Measurements from ENCODE around the gene CD84. TPM values are rescaled to one million over a fixed set of nuclear protein-coding genes. Genes with fewer than 3 reads are reported as not detected.
A peak's percentile ranks its signal among the peaks of the same experiment; 100 is the strongest.

Gene CD84
- total and polyA plus RNA-seq, 3 experiments from 2014 or later = 25.1 to 58.1 (median 27.6) TPM

DNA sequence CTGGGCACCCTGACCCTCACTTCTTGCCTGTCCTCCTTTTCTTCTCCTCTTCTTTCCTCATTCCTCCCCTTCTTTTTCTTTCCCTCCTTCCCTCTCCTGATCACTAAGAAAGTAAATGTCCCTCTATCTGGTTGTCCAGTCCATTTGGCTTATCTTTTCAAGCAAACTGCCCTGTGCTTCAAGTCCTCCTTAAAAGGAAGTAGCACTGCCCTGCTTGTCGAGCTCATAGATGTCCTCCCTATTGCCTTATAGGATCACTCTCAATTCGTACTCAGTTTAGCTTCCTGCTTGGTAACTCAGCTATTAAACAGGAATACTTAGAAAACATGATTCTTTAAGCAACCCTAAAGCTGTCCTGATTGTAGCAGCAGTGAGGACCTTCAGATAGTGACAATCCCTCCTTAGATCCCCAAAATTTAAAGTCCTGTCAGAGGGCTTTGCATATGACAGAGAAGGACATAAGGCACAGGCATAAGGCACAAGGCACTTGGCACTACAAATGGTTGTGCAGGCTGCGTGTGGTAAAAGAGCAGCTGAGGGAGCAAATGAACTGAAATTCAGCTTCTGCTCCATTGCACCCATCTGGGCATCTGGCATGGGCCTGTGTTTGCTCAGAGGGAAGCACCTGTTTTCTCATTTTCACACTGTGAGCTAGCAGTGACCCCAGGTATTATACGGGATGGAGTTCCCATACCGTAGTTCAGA, 30.2 kb downstream of the CD84 start:
- H3K9me3 Mint-ChIP-seq = no peaks in the 10 kb centered on the region
- no peak for DNase-seq
- Histone ChIP-seq H3K27me3 (ENCODE audit: insufficient read depth, low read length, poor library complexity, severe bottlenecking) (no peaks in the 10 kb centered on the region), H3K4me1 (ENCODE audit: insufficient read depth, low read length) (peaks cover 18% of the 10 kb centered on the region), H3K36me3 (ENCODE audit: insufficient read depth, low read length) (peaks cover 57% of the 10 kb centered on the region), H3K27ac (ENCODE audit: low read depth, low read length) (peak overlapping the region; percentile 47), H3K9me3 (ENCODE audit: low read length) (no peaks in the 10 kb centered on the region), H3K4me3 (ENCODE audit: low read length) (no peak overlapping the region)
- peaks cover 29 to 88% (median 52%) of the 10 kb centered on the region in 3 donors for H3K36me3 Mint-ChIP-seq
- H3K27ac Mint-ChIP-seq = peak overlapping the region; percentile 16 to 89 (median 52)
- peaks cover 0 to 1% of the 10 kb centered on the region in 2 donors for H3K27me3 Mint-ChIP-seq
- peaks cover 48 to 88% (median 77%) of the 10 kb centered on the region in 3 donors for H3K4me1 Mint-ChIP-seq
- ChIA-PET CTCF (interaction anchor here (0.8 to 23.1 kb wide), 9 partner anchors 9 to 219 kb away, joined by 3 to 218 read pairs (median 3); no protein-coding TSS in a partner anchor), POLR2A (interaction anchor here (1.0 to 1.4 kb wide), 2 partner anchors 9 to 27 kb away, joined by 3 to 5 read pairs; no protein-coding TSS in a partner anchor)
- no peak overlapping the region for H3K4me3 Mint-ChIP-seq

DNA sequence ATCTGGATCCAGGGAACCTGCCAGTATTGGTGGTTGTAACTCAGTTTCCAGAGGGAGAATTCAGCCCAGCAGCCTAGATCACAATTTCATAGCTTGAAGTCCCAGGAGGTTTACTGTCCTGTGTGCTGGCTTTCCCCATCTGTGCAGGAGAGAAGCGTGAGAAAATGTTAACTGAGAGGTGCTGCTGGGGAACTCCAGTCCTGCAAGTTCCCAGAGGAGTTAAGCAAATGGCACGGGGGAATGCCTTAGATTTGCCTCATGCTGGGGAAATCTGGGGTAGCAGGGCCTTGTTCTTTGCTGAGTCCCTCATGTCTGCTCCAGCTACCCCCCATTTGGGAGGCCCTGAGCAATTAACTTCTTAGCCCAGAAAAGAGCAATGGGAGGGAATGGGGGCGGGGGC, 31.1 kb downstream of the CD84 start:
- H3K36me3 ChIP-seq (ENCODE audit: insufficient read depth, low read length) = peaks cover 50% of the 10 kb centered on the region
- peaks cover 0 to 1% of the 10 kb centered on the region in 2 donors for H3K27me3 Mint-ChIP-seq
- H3K27ac ChIP-seq (ENCODE audit: low read depth, low read length) = no peak overlapping the region
- peak overlapping the region in 7 of 8 donors; percentile 18 to 77 (median 65) for H3K27ac Mint-ChIP-seq
- H3K4me3 Mint-ChIP-seq = no peak overlapping the region
- peaks cover 22% of the 10 kb centered on the region for H3K4me1 ChIP-seq (ENCODE audit: insufficient read depth, low read length)
- peaks cover 22 to 83% (median 45%) of the 10 kb centered on the region in 3 donors for H3K36me3 Mint-ChIP-seq
- H3K9me3 Mint-ChIP-seq = no peaks in the 10 kb centered on the region
- peaks cover 47 to 88% (median 73%) of the 10 kb centered on the region in 3 donors for H3K4me1 Mint-ChIP-seq
- ChIA-PET POLR2A (interaction anchor here (1.4 kb wide), 1 partner anchor 8 kb away, joined by 5 read pairs; no protein-coding TSS in a partner anchor), CTCF (interaction anchor here (1.2 to 23.1 kb wide), 5 partner anchors 13 to 120 kb away, joined by 3 to 218 read pairs (median 3); no protein-coding TSS in a partner anchor)
- no peak for DNase-seq
- no peaks in the 10 kb centered on the region for H3K27me3 ChIP-seq (ENCODE audit: insufficient read depth, low read length, poor library complexity, severe bottlenecking)
- no peaks in the 10 kb centered on the region for H3K9me3 ChIP-seq (ENCODE audit: low read length)
- no peak overlapping the region for H3K4me3 ChIP-seq (ENCODE audit: low read length)

DNA sequence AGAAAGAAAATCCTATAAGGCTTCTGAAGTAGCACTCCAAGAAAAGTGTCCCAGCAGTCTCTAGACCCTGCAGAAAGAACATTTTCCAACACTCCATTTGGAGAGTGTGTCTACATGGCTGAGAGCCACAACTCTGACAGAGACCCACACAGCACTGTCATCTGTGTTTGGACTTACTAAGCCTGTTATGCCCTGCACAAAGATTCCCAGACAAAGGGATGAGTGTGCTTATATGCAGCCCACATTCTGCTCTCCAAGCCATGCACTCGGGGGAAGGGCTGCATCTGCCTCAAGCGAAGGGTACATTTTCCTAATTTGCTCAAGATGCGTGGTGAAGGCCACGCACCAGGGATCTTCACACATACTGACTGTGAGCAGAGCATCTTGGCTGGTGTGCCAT, 31.9 kb downstream of the CD84 start:
- CTCF ChIA-PET = interaction anchor here (1.4 to 23.1 kb wide), 5 partner anchors 9 to 61 kb away, joined by 3 to 218 read pairs (median 13); no protein-coding TSS in a partner anchor
- POLR2A ChIA-PET = no interaction called here
- peak overlapping the region; percentile 14 for H3K27ac ChIP-seq (ENCODE audit: low read depth, low read length)
- Mint-ChIP-seq H3K4me1 (peaks cover 44 to 88% (median 72%) of the 10 kb centered on the region in 3 donors), H3K4me3 (no peak overlapping the region), H3K36me3 (peaks cover 16 to 76% (median 38%) of the 10 kb centered on the region in 3 donors), H3K27me3 (peaks cover 0 to 1% of the 10 kb centered on the region in 2 donors), H3K27ac (peak overlapping the region in 3 of 8 donors; percentile 18 to 65 (median 52)), H3K9me3 (no peaks in the 10 kb centered on the region)
- no peaks in the 10 kb centered on the region for H3K9me3 ChIP-seq (ENCODE audit: low read length)
- peaks cover 43% of the 10 kb centered on the region for H3K36me3 ChIP-seq (ENCODE audit: insufficient read depth, low read length)
- no peaks in the 10 kb centered on the region for H3K27me3 ChIP-seq (ENCODE audit: insufficient read depth, low read length, poor library complexity, severe bottlenecking)
- peaks cover 22% of the 10 kb centered on the region for H3K4me1 ChIP-seq (ENCODE audit: insufficient read depth, low read length)
- H3K4me3 ChIP-seq (ENCODE audit: low read length) = no peak overlapping the region
- no peak for DNase-seq

DNA sequence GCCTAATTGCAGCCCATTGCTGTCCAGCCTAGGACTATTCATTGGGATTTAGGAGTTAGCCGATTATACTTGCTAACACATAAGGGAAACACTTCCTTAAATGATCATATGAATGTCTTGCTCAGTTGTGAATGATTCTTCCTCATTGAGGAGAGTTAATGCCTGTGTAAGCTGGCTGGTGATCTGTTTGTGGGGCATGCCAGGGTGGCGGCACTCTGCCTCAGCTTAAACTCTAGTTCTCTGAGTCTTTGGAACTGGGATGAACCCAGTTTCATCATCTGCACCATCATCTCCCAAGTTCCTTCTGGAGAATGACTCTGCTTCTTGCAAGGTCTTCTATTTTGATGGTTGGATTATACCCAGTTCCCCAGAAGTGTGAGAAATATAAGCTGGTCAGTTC, 32.4 kb downstream of the CD84 start:
- H3K9me3 Mint-ChIP-seq = no peaks in the 10 kb centered on the region
- Histone ChIP-seq H3K4me1 (ENCODE audit: insufficient read depth, low read length) (peaks cover 26% of the 10 kb centered on the region), H3K36me3 (ENCODE audit: insufficient read depth, low read length) (peaks cover 38% of the 10 kb centered on the region), H3K27ac (ENCODE audit: low read depth, low read length) (peak overlapping the region; percentile 14), H3K27me3 (ENCODE audit: insufficient read depth, low read length, poor library complexity, severe bottlenecking) (no peaks in the 10 kb centered on the region), H3K9me3 (ENCODE audit: low read length) (no peaks in the 10 kb centered on the region), H3K4me3 (ENCODE audit: low read length) (no peak overlapping the region)
- DNase-seq = no peak
- H3K27me3 Mint-ChIP-seq = peaks cover 0 to 1% of the 10 kb centered on the region in 2 donors
- peaks cover 44 to 88% (median 72%) of the 10 kb centered on the region in 3 donors for H3K4me1 Mint-ChIP-seq
- ChIA-PET CTCF (interaction anchor here (0.7 to 23.1 kb wide), 7 partner anchors 9 to 62 kb away, joined by 3 to 218 read pairs (median 4); no protein-coding TSS in a partner anchor), POLR2A (no interaction called here)
- H3K27ac Mint-ChIP-seq = peak overlapping the region in 6 of 8 donors; percentile 7 to 88 (median 39)
- no peak overlapping the region for H3K4me3 Mint-ChIP-seq
- H3K36me3 Mint-ChIP-seq = peaks cover 13 to 74% (median 35%) of the 10 kb centered on the region in 3 donors

DNA sequence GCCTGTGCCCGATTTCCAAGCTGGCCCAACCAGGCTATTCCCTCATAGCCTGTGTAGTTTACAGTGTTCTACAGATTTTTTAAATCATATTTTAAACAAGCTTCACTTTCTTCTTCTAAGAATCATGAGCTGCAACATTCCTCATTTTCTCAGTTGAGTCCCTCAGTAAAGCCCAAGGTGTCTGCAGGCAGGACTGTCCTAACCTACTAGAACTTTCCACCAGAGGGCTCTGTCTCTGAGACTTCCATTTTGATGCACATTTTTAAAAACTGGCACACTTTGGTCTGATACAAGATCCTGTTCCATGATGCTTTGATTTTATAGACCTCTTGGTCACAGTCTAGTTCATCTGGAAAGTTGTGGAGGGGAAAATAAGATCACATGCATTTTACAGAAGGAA, 34.6 kb downstream of the CD84 start:
- DNase-seq = peak in 2 of 5 donors; percentile 35 to 46
- CTCF ChIA-PET = interaction anchor here (0.7 to 23.1 kb wide), 19 partner anchors 10 to 342 kb away, joined by 3 to 218 read pairs (median 3); no protein-coding TSS in a partner anchor
- POLR2A ChIA-PET = interaction anchor here (0.6 to 1.3 kb wide), 4 partner anchors 15 to 105 kb away, joined by 3 to 5 read pairs (median 4); no protein-coding TSS in a partner anchor
- no peaks in the 10 kb centered on the region for H3K9me3 ChIP-seq (ENCODE audit: low read length)
- H3K4me3 ChIP-seq (ENCODE audit: low read length) = no peak overlapping the region
- no peaks in the 10 kb centered on the region for H3K9me3 Mint-ChIP-seq
- H3K4me1 Mint-ChIP-seq = peaks cover 61 to 91% (median 80%) of the 10 kb centered on the region in 3 donors
- H3K27me3 Mint-ChIP-seq = peaks cover 0 to 1% of the 10 kb centered on the region in 2 donors
- H3K4me3 Mint-ChIP-seq = peak overlapping the region in 2 of 7 donors; percentile 10 to 13
- peaks cover 43% of the 10 kb centered on the region for H3K4me1 ChIP-seq (ENCODE audit: insufficient read depth, low read length)
- H3K27ac ChIP-seq (ENCODE audit: low read depth, low read length) = no peak overlapping the region
- peaks cover 12 to 55% (median 25%) of the 10 kb centered on the region in 3 donors for H3K36me3 Mint-ChIP-seq
- peak overlapping the region; percentile 61 to 91 (median 86) for H3K27ac Mint-ChIP-seq
- H3K27me3 ChIP-seq (ENCODE audit: insufficient read depth, low read length, poor library complexity, severe bottlenecking) = no peaks in the 10 kb centered on the region
- H3K36me3 ChIP-seq (ENCODE audit: insufficient read depth, low read length) = peaks cover 18% of the 10 kb centered on the region

DNA sequence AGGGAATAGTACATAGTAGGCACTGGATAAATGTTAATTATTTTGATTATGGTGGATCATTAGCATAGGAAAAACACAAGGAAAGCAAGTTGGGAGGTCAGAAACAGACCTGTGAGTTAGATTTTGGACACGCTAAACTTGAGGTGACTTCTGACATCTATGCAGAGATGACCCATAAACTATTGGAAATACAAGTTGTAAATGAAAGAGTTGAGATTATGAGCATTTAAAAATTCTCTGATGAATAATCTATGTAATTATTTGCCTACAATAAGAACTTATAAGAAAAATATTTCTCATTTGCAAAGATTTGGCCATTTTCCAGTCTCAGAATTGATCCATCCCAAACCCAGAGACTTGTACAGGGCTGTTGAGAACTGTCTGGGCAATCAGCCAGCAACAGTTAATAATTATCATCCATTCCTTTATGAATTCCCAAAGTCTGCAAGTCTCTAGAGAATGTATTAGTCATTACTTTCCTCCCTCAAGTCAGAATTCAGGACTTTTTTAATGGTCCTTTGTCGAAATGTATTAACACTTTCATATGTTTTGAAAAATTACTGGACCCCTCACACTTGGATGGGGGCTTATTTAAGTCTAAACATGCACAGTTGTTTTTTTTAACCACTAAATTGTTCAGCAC, 36.9 kb downstream of the CD84 start:
- Mint-ChIP-seq H3K27me3 (peaks cover 0 to 1% of the 10 kb centered on the region in 2 donors), H3K36me3 (peaks cover 8 to 36% (median 16%) of the 10 kb centered on the region in 3 donors), H3K27ac (peak overlapping the region; percentile 77 to 98 (median 91)), H3K4me1 (peaks cover 63 to 81% (median 76%) of the 10 kb centered on the region in 3 donors), H3K9me3 (no peaks in the 10 kb centered on the region), H3K4me3 (peak overlapping the region in 1 of 7 donors; percentile 1)
- H3K27me3 ChIP-seq (ENCODE audit: insufficient read depth, low read length, poor library complexity, severe bottlenecking) = no peaks in the 10 kb centered on the region
- CTCF ChIA-PET = interaction anchor here (2.3 to 23.1 kb wide), 2 partner anchors 66 to 113 kb away, joined by 15 to 218 read pairs; no protein-coding TSS in a partner anchor
- no peaks in the 10 kb centered on the region for H3K9me3 ChIP-seq (ENCODE audit: low read length)
- H3K4me3 ChIP-seq (ENCODE audit: low read length) = no peak overlapping the region
- DNase-seq = no peak
- H3K27ac ChIP-seq (ENCODE audit: low read depth, low read length) = no peak overlapping the region
- H3K36me3 ChIP-seq (ENCODE audit: insufficient read depth, low read length) = peaks cover 3% of the 10 kb centered on the region
- H3K4me1 ChIP-seq (ENCODE audit: insufficient read depth, low read length) = peaks cover 55% of the 10 kb centered on the region
- POLR2A ChIA-PET = interaction anchor here (1.2 kb wide), 1 partner anchor 63 kb away, joined by 5 read pairs; no protein-coding TSS in a partner anchor

DNA sequence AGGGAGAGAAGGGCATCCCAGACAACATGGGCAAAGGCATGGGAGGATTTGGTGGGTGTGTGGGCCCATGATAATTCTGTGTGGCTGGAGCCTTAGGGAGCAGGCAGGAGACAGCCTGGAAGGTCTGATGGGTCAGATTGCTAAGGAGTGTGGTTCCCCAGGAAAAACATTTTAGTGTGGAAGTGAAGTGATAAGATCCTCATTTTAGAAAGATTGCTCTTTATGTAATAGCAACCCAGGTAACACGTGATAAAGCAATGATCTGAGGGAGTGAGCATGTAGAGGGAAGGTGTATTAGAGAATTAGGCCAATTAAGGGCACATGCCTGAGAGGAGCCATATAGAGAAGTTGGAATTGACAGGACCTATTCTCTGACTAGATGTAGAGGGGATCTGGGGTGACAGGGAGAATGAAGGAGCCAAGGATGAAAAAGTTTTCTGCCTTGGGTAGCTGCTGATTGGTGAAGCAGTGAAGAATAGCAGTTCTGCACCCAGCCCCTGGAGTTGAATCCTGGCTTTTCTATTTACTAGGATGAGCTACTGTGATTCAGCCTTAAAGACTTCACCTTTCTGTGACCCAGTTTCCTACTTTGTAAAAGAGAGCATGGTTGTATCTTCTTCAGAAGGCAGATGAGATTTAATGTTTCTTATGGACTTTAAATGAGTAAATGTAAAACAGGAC, 37.5 kb downstream of the CD84 start:
- CTCF ChIA-PET = interaction anchor here (1.0 to 23.1 kb wide), 10 partner anchors 14 to 133 kb away, joined by 3 to 218 read pairs (median 8); partner anchors contain the start of gene SLAMF6
- Histone ChIP-seq H3K4me3 (ENCODE audit: low read length) (no peak overlapping the region), H3K9me3 (ENCODE audit: low read length) (no peaks in the 10 kb centered on the region), H3K36me3 (ENCODE audit: insufficient read depth, low read length) (no peaks in the 10 kb centered on the region), H3K27me3 (ENCODE audit: insufficient read depth, low read length, poor library complexity, severe bottlenecking) (no peaks in the 10 kb centered on the region), H3K27ac (ENCODE audit: low read depth, low read length) (peak overlapping the region; percentile 82), H3K4me1 (ENCODE audit: insufficient read depth, low read length) (peaks cover 55% of the 10 kb centered on the region)
- POLR2A ChIA-PET = interaction anchor here (0.5 to 1.1 kb wide), 2 partner anchors 13 to 478 kb away, joined by 3 to 7 read pairs; no protein-coding TSS in a partner anchor
- Mint-ChIP-seq H3K27ac (peak overlapping the region; percentile 77 to 98 (median 91)), H3K36me3 (peaks cover 12 to 32% (median 12%) of the 10 kb centered on the region in 3 donors), H3K9me3 (no peaks in the 10 kb centered on the region), H3K27me3 (no peaks in the 10 kb centered on the region), H3K4me3 (peak overlapping the region in 6 of 7 donors; percentile 1 to 51 (median 18)), H3K4me1 (peaks cover 61 to 81% (median 78%) of the 10 kb centered on the region in 3 donors)
- DNase-seq = no peak

All from CD8-positive, alpha-beta memory T cell (primary cell).